ENCODE data around the gene TIMM29. TPM values are rescaled to one million over a fixed set of nuclear protein-coding genes. Genes with fewer than 3 reads are reported as not detected.
A peak's percentile ranks its signal among the peaks of the same experiment; 100 is the strongest.

TIMM29 gene
- 10 to 100 TPM; 27.1 to 40.4 (median 32.8) TPM for total RNA-seq

DNA sequence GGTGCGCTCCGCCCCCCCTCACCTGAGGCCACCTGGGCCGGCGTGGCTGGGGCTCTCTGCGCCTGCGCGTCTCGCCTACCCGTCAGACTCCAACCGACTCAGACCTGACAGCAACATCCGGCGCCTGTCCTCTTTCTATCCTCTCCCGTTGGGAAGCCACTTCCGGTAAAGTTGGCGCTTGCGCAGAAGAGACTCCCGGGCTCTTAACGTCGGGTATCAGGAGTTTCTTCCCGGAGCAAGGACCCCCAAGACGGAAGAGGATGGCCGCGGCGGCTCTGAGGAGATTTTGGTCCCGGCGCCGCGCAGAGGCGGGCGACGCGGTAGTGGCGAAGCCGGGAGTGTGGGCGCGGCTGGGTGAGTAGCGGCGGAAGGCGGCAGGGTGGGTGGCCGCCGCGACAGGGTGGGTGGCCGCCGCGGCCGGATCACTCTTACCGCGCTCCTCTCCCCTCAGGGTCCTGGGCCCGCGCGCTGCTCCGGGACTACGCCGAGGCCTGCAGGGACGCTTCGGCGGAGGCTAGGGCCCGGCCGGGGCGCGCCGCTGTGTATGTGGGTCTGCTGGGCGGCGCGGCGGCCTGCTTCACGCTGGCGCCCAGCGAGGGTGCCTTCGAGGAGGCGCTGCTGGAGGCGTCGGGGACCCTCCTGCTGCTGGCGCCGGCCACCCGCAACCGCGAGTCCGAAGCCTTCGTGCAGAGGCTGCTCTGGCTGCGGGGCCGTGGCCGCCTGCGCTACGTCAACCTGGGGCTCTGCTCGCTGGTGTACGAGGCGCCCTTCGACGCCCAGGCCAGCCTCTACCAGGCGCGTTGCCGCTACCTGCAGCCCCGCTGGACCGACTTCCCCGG is at the start of gene TIMM29, which contains the start of gene YIPF2:
Gene TIMM29, plus strand, starts transcription at position 249 of the 839 bp plus-strand sequence. Its CDS starts 12 bp downstream, at position 261.
Gene YIPF2, minus strand, starts transcription at position 77 of the 839 bp plus-strand sequence. CDS start 229 bp downstream, outside the sequence.
- Histone ChIP-seq H3K27ac (peak within 1 kb of the TSS; percentile 81 to 94 (median 92)), H3K9me3 (no peaks in the 10 kb centered on the region), H3K4me1 (peaks cover 0 to 38% (median 17%) of the 10 kb centered on the region in 4 donors), H3K27me3 (no peaks in the 10 kb centered on the region), H3K4me3 (peak within 1 kb of the TSS; percentile 81 to 98 (median 93)), H3K36me3 (peaks cover 0 to 53% (median under 1%) of the 10 kb centered on the region in 3 donors)
- TF ChIP-seq, protein P1, sequence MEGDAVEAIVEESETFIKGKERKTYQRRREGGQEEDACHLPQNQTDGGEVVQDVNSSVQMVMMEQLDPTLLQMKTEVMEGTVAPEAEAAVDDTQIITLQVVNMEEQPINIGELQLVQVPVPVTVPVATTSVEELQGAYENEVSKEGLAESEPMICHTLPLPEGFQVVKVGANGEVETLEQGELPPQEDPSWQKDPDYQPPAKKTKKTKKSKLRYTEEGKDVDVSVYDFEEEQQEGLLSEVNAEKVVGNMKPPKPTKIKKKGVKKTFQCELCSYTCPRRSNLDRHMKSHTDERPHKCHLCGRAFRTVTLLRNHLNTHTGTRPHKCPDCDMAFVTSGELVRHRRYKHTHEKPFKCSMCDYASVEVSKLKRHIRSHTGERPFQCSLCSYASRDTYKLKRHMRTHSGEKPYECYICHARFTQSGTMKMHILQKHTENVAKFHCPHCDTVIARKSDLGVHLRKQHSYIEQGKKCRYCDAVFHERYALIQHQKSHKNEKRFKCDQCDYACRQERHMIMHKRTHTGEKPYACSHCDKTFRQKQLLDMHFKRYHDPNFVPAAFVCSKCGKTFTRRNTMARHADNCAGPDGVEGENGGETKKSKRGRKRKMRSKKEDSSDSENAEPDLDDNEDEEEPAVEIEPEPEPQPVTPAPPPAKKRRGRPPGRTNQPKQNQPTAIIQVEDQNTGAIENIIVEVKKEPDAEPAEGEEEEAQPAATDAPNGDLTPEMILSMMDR (IDR thresholded peaks at IDR 0.05) = peak in 1 of 5 experiments; percentile 22
- TF ChIP-seq EP300 (IDR thresholded peaks at IDR 0.05) (peak; percentile 88 to 91), POLR2A (IDR thresholded peaks at IDR 0.05) (peak in 1 of 2 donors; percentile 79)
- WGBS, 2 donors = 0 to 1% methylated on average over 11 to 22 of the region's 96 CpGs
- DNase-seq (ENCODE audit: low spot score in 2 of 2) = peak; percentile 88 to 94

DNA sequence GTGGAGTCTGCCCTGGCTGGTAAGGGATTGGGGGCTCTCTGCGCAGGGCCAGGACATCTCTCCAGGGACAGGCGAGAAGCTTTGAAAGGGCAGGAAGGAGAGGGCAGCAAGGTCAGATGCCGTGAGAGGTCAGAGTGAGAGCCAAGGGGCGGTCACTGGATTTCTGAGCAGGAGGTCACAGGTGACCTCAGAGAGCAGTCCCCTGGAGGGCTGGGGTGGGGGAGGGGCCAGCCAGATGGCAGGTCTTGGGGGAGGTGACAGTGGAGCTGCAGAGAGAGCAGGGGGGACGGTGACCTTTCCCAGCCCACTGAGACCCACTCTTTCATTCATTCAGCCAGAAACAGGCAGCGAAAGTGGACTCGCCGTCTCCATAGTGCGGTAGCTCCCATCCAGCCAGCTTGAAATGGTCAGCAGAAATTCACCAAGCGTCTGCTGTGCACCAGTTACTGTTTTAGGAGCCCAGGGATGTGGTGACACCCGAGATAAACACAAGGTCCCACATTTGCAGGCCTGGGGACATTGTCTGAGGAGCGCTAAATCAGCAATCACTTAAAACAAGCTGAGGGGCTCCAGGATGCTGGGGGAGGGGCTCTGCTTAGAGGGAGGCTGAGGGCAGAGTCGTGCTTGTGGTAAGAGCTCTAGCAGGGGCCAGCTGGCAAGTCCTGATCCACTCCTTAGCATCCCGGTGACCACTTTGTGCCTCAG is 47.1 kb upstream of the TIMM29 start:
- no peak for DNase-seq (ENCODE audit: low spot score in 2 of 2)
- Histone ChIP-seq H3K4me1 (peaks cover 0 to 73% (median 27%) of the 10 kb centered on the region in 4 donors), H3K4me3 (no peak overlapping the region), H3K9me3 (no peaks in the 10 kb centered on the region), H3K27me3 (no peaks in the 10 kb centered on the region), H3K27ac (peak overlapping the region in 1 of 4 donors; percentile 28), H3K36me3 (no peaks in the 10 kb centered on the region)
- TF ChIP-seq EP300 (IDR thresholded peaks at IDR 0.05) (no peak), POLR2A (IDR thresholded peaks at IDR 0.05) (no peak)
- TF ChIP-seq, protein P1 (IDR thresholded peaks at IDR 0.05) = no peak
- 45 to 55% methylated on average over 14 of the region's 14 CpGs for WGBS, 2 donors

- H3K36me3 ChIP-seq = no peaks in the 10 kb centered on the region
- TF ChIP-seq POLR2A (IDR thresholded peaks at IDR 0.05) (no peak), EP300 (IDR thresholded peaks at IDR 0.05) (no peak)
- TF ChIP-seq, protein P1 (IDR thresholded peaks at IDR 0.05) = no peak
- no peaks in the 10 kb centered on the region for H3K27me3 ChIP-seq
- peaks cover 0 to 73% (median 26%) of the 10 kb centered on the region in 4 donors for H3K4me1 ChIP-seq
- DNase-seq (ENCODE audit: low spot score in 2 of 2) = no peak
- H3K27ac ChIP-seq = no peak overlapping the region
- H3K4me3 ChIP-seq = no peak overlapping the region
- no peaks in the 10 kb centered on the region for H3K9me3 ChIP-seq
- WGBS, 2 donors = 77 to 78% methylated on average over 9 of the region's 9 CpGs
Observed at GRCh38 chr19:10882108-10882457, 46.5 kb upstream of the TIMM29 start.

GRCh38 chr19:10884274-10884673 is 44.3 kb upstream of the TIMM29 start:
- TF ChIP-seq POLR2A (IDR thresholded peaks at IDR 0.05) = no peak
- TF ChIP-seq, protein P1 (IDR thresholded peaks at IDR 0.05) = no peak
- no peak for TF ChIP-seq EP300 (IDR thresholded peaks at IDR 0.05)
- peak overlapping the region in 1 of 4 donors; percentile 42 for H3K27ac ChIP-seq
- no peaks in the 10 kb centered on the region for H3K27me3 ChIP-seq
- H3K36me3 ChIP-seq = no peaks in the 10 kb centered on the region
- H3K4me3 ChIP-seq = no peak overlapping the region
- H3K9me3 ChIP-seq = no peaks in the 10 kb centered on the region
- H3K4me1 ChIP-seq = peaks cover 0 to 69% (median 10%) of the 10 kb centered on the region in 4 donors
- DNase-seq (ENCODE audit: low spot score in 2 of 2) = no peak
- WGBS, 2 donors = 65 to 72% methylated on average over 2 of the region's 2 CpGs
